HG03571 (cell line): ENCODE results near the gene PHKA1.
A peak's percentile ranks its signal among the peaks of the same experiment; 100 is the strongest.
"Not testable (repeated sequence)": the region's sequence is repeated elsewhere in the genome, so short reads cannot be mapped to it uniquely, and the experiment has no call there.

ENCODE experiments used
- ATAC-seq: cut with Tn5 transposase; IDR thresholded peaks from one replicate; pipeline ENCODE4 v1.9.1; 2021; ENCODE audit not compliant: unreplicated experiment

Gene PHKA1

DNA sequence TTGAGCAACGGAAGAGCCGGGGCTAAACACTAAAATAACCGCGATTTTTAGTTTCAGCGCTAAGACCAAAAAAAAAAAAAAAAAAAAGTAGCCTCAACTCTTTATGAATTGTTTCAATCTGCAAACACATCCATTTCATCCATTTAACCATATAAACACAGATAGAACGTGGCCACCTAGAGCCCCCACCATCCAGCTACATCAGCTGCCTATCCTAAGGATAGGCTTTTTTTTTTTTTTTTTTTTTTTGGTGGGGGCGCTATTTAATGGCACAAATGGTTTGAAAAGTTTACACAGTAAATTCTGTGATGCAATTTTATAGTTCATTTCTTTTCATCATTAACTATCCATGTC is 141.0 kb downstream of the PHKA1 start:
- peak; percentile 6 for ATAC-seq

DNA sequence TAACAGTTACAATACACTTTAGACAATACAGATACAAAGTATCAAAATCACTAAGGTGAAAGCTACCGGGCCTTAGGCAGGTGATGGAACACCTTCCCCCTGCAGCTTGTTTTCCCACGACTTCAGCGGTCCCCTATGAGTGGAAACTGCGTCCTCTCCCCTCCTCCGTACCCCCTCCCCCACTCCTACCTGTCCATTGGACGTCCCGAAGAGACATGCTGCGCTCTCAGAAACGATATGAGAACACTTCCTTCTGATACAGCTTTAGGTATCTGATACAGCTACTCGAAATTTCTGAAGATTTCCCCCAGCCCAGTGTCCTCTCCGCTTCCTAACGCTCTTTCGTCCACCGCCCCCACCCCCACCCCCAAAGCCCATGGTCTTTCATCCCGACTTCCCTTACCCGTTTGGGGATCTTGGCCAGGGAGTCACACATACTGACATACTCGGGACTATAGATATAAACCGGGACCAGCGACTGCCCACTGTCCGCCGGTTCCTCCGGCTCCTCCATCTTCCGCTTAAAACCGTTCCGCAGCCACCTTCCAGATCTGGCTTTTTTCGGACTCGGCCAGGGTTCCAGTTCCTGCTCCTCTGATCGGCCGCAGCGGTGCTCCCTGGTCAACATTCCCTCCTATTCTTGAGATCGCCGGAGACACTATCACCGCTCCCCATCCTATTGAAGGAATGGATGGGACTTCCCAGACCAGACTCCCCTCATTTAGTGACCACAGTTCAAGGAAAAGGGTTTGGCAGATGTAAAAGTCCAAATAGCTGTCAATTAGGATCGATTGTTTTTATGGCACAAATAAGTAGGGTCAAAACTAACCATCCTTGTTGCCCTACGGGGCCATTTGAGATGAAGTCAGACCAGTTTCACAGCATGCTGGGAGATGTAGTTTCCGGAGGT is 141.6 kb downstream of the PHKA1 start, which contains the start of gene HDAC8:
TSS of gene HDAC8 (minus strand) at position 596 of the 910 bp plus-strand sequence. CDS start at position 514, 82 bp downstream.
- ATAC-seq: peak; percentile 98

DNA sequence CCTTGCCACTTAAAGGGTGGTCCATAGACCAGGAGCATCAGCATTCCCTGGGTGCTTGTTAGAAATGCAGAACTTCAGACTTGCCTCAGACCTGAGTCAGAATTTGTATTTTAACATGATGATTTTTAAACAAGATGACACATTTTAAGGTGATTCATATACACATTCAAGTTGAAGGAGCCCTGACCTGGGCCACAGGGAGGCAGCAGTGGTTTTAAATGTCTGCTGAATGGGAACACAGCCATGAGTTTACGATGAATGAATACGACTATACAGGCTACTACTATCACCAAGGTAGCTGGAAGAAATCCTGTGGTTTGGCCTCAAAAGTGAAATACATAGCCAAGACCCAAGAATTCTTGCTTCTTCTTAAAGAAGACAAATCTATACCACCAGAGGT is 144.3 kb downstream of the PHKA1 start:
- ATAC-seq: no peak

DNA sequence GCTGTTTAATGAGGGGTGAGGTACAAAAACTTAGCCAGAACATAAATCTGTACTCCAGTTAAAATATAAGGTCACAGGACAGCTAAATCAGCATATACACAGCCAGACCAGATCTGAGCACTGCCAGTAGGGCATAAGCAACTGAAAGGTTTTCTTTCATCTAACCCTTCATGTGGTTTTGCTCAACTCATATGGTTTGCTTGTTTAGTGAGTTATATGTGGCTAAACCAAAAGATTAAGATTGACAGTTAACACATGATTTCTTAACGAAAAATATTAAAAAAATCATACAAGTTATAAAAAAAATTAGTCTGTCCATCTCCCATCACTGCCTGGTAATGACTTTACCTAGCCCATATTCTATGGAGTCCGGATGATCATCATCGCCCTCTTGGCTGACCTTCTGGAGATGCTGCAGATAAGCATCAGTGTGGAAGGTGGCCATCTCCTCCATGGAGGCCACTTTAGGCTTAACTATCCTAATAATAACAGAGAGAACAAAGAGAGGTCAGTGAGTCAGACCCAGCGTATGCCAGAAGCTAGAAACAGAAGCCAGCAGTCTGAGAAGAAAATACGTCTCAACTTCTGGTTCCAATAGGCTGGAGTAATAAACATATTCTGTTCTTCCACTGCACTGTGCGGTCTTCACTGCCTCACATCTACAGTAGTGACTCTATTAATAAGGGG is 145.6 kb downstream of the PHKA1 start:
- ATAC-seq: no peak

DNA sequence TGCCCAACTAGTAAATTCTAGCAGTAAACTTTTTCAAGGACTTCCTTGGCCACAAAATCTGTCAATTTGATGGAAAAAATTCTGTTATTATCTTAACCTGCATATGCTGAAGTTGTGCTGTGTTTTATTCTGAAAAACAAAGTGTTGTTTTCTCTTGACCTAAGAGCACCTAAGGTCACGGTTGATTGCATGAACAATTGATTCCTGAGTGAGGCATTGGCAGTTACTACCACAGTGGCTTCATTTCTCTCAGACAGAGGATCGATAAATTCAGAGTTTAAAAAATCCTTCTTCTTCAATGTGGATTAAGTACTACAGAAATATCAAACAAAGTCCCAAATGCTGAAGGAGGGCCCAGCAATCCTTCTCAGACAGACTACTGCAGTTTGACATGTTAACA is 147.7 kb downstream of the PHKA1 start:
- ATAC-seq: no peak

DNA sequence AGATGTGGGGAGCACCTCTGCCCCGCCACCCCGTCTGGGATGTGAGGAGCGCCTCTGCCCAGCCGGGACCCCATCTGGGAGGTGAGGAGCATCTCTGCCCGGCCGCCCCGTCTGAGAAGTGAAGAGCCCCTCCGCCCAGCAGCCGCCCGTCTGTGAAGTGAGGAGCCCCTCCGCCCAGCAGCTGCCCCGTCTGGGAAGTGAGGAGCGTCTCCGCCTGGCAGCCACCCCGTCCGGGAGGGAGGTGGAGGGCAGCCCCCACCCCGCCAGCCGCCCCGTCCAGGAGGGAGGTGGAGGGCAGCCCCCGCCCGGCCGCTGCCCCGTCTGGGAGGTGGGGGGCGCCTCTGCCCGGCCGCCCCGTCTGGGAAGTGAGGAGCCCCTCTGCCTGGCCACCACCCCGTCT is 154.5 kb downstream of the PHKA1 start:
- ATAC-seq: not testable (repeated sequence)

DNA sequence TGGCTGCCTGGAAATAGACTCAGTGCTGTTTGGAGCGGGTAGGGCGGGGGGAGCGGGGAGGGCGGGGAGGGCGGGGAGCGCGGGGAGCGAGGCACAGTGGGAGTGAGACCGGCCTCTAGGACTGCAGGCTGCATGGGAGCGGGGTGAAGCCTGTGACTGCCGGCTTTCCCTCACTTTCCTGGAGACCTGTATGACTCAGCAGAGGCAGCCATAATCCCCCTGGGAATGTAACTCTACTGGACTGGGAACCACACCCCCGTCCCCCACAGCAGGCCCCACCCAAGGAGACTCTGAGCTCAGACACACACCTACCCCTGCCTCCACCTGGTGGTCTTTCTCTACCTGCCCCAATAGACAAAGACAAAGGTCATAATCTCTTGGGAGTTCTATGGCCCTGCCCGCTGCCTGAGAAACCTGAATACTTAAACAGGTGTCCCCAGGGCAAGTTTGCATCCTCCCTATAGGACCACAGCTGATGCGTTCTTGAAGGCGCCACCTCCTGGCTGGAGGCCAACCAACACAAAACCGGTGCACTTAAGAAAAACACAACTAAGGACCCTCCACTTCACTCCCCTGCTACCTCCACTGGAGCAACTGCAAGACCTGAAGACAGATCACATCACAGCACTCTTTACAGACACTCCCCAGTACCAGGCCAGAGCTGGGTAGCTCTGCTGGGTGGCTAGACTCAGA is 159.5 kb downstream of the PHKA1 start:
- ATAC-seq: no peak

DNA sequence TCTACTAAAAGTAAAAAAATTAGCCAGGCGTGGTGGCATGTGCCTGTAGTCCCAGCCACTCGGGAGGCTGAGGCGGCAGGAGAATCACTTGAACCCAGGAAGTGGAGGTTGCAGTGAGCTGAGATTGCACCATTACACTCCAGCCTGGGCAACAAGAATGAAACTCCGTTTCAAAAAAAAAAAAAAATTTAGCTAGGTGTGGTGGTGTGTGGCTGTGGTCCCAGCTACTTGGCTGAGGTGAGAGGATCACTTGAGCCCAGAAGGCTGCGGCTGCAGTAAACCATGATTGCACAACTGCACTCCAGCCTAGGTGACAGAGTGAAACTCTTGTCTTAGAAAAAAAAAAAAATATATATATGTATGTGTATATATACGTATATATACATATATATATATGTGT is 161.7 kb downstream of the PHKA1 start:
- not testable (repeated sequence) for ATAC-seq

DNA sequence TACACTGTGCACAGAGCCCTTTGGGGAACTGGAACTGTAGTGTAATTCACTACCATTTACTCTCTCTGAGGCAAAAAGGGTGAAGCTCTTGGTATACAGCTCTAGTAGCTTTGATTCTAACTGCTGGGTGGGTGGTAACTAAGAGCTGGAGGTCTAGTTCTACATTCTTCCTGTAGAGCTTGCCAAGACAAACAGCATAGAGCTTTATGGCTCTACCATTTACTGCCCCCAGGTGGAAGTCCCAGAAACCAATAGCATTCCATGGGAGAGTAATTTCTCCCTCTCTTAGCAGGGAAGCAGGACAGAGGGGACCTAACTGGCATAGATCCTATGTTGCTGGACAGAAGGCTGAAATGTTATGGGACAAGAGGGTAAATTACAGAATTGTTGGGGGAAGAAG is 168.1 kb downstream of the PHKA1 start:
- ATAC-seq: no peak

DNA sequence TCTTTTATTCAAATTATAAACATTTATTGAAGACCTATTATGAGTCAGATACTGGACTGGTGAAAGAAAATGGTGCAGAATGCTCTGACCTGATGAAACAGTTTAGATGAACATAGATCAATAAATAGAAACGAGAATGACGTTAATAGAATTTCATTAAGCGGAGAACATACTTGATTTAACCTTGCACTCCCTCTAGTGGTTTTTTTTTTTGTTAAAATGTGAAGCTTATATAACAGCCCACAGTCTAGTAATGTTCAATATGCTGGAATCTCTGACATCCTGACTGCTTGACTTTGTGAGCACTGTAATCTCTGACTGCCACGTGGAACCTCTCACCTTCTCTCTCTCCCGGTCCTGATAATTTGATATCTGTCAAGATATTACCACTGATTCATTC is 173.8 kb downstream of the PHKA1 start:
- ATAC-seq: no peak

DNA sequence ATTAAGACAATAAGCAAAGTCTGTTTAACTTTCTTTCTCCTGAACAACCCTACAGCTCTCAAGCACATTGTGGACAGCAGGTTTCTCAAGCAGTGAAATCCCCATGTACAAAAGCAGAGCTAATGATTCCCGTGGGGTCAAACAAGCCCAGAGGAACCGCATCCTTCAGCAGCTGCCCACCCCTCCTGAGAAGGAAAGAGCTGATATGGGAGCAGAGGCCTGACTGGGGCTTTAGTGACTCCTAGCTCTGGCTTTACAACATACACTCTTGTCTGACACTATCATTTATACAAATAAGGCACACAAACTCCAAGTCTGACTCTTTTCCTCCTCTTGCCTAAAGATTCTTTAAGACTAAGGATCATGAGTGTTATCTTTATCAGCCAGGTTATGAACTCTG is 174.3 kb downstream of the PHKA1 start:
- ATAC-seq: no peak

DNA sequence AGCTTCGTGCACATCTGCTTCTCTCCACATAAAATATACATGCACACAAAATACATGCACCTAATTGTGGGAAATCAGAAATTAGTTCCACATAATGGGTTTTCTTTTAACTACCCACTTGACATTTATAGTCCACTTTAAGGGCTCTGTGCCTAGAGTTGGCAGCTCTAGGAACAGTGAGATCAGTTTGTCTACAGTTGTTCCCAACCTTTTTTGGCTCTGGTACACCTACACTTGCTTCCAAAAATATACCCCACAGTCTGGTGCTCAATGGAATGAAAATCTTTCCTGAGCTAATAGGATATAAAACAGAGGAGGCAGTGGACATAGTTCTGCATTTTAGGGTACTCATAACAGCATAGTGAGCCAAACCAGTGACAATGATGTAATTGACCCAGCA is 177.6 kb downstream of the PHKA1 start:
- ATAC-seq: no peak

DNA sequence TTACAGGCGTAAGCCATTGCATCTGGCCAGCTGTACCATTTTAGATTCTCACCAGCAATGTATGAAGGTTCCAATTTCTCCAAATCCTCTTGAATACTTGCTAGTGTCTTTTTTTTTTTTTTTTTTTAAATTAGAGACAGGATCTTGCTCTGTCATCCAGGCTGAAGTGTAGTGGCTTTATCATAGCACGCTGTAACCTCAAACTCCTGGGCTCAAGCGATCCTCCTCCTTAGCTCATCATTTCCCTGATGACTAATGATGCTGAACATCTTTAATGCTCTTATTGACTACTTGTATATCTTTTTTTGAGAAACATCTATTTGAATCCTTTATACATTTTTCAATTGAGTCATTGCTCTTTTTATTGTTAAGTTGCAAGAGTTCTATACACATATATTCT is 181.7 kb downstream of the PHKA1 start:
- no peak for ATAC-seq
